Activated naive CD4-positive, alpha-beta T cell treated with Interleukin-2 at 50 U/mL for 16 hours (primary cell): Measurements from ENCODE around the gene TSC1.

Experiments
- DNase-seq: peaks from one replicate; pipeline ENCODE4 v3.0.0-alpha.2; 2020

TSC1 gene

DNA sequence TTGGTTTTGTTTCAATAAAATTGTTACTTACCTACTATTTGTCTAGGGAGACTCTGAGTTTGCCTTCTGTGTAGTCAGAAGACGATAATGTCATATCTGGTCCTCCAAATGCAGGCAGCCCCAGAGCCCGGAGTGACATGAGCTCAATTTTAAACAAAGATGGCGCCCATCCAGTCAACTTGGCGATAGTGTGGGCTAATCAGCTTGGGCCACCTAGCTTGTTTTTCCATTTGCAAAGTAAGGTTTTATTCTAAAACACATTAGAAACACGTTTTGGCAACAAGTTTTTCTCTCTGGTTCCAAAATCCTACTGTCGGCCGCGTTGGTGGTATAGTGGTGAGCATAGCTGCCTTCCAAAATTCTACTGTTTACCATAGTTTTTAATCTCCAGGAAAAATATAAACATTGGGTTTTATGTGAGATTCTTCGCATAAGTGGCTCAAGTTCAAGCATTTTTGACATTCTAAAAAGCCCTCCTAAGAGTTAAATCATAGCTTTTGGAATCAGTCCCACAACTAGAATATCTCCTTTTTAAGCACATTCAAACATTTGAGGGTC lies 13.2 kb downstream of the TSC1 start:
- DNase-seq = no peak

DNA sequence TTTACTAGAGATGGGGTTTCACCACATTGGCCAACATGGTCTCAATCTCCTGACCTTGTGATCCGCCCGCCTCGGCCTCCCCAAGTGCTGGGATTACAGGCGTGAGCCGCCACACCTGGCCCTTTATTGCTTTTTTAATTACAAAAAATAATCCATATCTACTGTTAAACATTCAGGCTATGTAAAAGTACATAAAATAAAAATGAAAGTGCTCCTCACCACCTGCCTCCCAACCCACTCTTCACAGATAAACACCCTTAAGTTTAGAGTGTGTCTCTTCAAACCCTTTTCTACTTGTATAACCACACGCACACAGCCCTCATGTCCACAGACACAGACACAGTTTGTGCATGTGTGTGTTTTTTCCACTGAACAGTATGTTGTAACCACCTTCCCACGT lies 16.7 kb downstream of the TSC1 start:
- no peak for DNase-seq

DNA sequence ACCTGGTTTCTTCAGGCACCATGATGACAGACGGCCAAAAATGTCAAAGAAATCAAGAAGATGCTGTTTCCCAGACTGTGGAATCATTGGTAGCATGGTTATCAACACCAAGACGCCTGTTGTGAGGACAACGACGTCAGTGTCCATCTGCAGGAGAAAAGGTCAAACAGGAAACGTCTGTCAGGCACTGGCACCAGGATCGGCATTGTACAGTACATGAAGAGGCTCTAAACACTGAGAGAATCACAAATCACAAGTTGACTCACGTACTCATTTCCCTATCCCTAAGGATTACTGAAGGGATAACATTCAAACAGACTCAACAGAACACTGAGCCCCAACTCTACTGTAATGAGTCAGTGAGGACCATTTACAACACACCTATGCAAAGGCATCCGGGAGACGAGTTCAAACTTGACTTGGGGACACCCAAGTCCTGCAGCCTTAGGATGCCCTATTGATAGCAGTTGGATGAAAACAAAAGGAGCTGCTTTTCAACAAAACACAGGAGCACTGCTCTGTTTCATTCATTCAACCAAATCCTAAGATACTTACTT lies 21.0 kb downstream of the TSC1 start:
- DNase-seq = no peak

DNA sequence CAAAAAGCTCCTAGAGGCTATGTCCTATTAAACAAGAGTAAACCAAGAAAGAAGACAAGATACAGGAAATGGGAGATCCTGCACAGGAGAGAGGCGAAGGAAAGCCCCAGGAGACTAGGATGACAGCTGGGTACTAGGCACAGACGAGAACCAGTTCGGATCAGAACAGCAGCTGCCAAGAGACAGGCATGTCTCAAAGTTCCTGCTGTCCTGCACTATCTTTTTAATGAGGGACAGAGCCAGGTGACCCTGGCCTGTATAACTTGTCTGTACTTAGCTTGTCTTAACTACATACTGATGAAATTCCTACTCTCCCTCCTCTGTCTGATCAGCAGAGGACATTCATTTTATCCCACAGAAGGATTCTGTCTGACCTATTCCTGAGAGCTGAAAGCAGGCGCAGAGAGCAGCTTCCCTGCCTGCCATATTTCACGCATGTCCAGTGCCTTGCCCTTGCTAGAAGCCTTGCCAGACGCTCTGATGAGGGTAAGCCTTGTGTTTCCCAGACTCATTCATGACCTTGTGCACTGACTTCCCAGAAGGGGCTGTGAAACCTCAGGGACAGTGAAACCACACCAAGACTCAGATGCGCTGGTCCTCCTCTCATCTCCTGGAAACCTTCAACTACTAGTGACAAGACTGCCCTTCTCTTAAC lies 24.7 kb downstream of the TSC1 start:
- DNase-seq = no peak

DNA sequence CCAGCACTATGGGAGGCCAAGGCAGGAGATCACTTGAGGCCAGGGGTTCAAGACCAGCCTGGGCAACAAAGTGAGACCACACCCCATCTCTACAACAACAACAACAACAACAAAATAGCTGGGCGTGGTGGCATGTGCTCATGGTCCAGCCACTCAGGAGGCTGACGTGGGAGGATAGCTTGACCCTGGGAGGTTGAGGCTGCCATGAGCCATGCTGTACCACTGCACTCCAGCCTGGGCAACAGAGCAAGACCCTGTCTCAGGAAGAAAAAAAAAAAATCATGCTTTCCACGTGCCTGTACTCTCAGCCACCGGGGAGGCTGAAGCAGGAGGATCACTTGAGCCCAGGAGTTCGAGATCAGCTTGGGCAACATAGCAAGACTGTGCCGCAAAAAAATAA lies 29.5 kb downstream of the TSC1 start:
- DNase-seq = no peak

DNA sequence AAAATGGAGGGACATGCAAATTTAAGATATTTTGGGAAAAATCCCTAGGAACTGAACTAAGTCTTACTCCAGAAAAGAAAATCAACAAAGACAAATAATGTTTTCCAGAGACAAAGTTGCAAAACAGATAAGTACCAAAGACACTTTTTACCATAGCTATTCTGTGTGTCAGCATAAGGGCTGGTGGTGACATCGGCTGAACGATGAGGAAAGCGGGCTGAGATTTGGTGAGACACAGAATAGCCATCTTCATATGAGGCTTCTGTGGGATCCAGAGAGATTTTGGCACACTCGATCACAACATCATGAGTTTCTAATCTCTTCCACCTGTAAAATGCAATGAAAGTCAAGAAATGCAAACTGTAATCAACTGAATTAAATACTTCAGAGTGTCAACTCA lies 32.3 kb downstream of the TSC1 start:
- DNase-seq = no peak

DNA sequence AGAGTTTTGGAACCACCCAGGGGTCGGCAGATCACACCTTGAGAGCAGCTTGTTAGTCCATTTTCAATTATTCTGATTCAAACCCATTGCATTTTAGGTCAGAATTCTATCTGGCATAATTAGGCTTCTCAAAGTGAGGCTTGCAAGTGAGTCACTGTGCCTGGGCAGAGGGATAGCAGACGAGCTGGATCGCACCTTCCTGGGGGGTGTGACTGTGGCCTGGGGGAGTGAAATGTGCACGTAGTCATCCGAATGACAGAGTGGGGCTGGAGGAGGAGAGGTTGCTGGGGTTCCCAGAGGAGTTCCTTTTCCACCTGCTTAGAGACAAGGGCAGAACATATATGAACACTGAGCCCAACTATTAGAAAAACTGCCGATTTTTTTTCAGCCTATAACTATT lies 34.0 kb downstream of the TSC1 start:
- no peak for DNase-seq

DNA sequence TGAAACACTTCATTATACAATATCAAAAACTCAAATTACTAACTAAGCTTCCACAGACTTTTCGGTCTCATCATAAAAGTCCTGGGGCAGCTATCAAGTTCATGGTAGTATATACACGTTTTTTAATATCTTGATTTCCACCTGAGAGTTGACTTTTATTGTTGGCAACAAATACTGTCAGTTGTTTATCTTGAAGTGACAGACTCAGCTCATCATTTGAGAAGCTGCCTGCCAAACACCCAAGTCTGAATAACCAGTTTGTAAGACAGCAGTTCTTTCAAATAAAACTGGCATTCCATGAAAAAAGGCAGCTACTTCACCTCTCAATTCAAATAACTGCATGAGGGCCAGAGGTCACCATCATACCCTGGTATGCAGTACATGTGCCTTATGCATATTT lies 35.1 kb downstream of the TSC1 start:
- DNase-seq = no peak

DNA sequence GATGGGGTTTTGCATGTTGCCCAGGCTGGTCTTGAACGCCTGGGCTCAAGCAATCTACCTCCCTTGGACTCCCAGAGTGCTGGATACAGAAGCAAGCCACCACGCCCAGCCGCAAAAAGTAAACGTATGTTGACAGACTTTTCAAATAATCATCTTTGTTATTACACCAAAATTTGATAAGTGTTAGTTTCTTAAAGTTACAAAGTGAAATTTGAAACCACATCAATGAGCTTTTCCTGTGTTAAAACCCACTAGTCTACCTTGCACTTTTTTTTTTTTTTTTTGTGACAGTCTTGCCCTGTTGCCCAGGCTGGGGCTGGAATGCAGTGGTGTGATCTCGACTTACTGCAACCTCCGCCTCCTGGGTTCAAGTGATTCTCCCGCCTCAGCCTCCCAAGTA lies 35.8 kb downstream of the TSC1 start:
- peak; percentile 21 for DNase-seq

DNA sequence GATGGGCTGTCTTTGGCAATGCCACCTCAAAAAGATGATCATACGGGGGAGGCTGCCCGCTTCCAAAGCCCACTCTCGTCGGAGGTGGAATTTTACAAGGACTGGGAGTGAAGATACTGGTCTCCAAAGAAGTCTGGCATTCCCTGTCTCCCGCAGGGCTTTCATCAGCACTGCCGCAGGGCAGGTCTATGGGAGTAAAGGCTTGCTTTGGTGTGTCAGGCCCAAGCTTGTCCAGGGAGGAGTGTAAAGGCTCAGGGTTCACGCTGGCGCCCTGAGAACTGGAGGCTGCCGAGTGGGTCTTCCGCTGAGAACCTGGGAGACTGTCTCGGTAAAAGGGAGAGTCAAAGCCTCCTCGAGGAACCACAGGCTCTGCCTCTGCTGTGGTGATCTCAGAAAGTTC lies 38.7 kb downstream of the TSC1 start:
- no peak for DNase-seq

DNA sequence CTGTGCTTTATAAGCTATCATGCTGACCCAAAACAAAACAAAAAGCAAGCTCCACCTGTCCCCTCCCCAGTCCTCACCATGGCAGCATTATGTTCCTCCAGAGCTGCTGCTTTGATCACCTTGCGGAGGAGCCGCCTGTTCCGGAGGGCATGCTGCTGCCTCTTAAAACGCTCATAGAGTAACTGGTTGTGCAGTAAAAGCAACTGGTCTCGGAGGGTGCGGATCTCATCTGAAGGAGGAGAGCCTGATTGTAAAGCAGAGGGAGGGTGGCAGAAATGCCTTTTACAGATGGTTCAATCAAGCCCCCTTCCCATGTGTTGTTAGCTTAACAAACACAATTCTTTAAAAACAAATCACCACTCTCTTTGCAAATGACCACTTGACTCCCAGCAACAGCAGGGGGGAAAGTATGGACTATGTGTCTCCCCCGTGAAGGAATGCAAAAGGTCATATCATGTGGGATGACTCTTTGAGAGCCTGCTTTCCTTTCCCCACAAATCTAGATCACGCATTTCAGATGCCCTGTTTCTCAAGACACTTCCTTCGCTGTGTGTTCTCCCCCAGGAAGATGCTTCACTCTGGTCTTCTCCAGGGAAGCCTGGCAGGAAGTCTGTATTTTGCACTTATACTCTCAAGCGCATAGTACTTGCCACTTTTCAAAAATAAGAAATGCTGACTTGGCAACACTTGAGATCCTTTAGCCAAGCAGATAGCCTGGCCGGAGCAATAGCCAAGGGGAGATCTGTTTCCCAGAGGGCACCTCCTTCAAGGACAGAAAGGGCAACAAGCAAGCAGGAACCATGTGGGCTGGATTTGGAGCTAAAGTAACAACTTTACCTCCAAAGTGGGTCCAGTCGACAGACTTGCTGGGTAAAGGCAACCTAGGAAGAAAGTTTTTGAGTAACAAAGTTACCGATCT lies 40.6 kb downstream of the TSC1 start:
- no peak for DNase-seq

DNA sequence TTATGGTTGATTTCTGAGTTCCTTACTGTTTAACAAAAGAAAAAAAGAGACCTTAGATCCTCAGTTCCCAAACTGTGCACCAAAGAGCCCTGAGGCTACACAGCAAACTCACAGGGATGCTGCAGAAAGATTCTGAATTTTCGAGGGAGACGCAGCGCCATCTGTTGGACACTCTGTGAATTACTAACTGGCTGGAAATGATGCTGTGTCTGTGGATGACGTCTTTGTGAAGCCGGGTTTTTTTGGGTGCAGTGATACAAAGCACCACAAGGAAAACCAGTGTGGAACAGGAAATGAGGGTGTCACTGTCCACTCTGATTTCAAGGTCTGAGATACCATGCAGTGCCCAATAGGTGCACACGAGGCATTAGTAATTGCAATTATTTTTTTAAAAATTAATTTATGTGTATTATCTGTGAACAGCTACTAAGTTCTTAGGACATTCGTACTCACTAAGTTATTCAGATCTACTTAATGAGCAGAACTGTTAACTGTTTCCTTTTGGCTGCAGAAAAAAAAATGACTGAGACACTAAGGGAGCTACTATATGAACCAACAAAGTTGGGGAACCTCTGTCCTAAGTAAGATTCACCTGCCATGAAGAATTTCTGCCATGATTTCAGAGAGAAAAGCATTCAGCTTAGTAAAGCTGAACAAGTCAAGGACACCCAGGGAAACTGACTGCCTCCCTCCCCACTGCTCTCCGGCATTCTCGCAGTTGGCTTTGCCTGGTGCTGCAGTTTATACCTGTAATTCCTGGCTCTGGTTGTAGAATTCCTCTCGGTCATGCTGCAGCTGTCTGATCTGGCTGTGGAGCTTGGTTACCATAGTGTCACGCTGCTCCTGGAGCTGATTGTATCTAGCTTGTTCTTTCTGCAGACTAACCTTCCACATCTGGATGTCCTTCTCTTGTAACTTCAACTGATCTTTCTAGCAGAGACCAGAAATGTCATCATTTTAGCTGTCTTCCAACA lies 42.3 kb downstream of the TSC1 start:
- DNase-seq = peak; percentile 78

DNA sequence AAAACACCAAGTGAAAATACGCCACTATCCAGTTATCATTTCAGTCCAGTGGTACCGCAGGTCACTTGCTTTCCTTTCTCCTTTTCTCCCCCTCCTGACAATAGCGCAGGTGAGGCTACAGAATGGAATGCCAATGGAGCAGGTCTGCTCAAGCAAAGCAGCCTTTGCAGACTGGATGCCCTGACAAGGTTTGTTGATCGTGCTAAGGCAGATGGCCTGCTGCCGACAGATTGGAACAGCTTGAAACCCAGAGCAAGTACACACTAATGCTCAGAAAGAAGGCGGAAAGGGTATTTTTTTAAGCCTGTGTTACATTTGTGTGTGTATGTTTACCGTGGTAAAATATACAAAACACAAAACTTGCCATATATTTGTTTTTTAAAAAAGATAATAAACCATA lies 46.4 kb downstream of the TSC1 start:
- DNase-seq = no peak

DNA sequence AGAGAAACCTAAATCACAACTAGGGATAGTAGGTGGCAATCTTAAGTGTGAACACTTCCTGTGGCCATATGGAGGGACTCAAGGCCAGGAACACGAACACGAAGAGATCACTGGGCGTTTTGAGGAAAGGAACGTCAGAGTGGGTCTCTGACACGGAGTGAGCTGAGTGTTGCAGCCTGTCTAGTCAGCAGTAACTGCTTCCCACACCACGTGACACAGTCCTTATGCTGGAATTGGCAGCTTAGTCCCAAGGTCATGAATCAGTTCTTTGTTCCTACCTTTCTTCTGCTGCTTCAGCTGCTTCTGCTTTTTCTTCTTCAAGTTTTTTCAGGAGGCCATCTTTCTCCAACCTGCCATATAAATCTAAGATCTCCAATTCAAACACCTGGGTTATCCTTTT lies 47.5 kb downstream of the TSC1 start:
- DNase-seq = no peak

DNA sequence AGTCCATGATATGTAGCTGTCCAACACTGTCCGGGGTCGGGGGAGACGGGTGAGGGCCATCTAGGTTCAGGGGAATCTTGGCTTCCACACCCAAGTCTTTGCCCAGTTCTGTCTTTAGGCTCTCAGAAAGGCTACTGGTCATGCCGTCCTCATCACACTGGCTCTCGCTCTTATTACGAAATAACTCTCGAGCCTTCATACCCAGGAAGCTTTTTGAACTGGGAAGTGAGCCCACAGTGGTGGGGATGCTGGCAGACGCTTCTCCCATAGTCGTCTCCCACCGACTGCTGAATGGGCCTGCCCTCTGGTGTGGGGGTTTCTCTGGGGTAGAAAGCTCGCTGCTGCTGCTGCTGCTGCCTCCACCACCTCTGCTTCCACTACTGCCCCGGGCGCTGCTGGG lies 48.2 kb downstream of the TSC1 start:
- no peak for DNase-seq

DNA sequence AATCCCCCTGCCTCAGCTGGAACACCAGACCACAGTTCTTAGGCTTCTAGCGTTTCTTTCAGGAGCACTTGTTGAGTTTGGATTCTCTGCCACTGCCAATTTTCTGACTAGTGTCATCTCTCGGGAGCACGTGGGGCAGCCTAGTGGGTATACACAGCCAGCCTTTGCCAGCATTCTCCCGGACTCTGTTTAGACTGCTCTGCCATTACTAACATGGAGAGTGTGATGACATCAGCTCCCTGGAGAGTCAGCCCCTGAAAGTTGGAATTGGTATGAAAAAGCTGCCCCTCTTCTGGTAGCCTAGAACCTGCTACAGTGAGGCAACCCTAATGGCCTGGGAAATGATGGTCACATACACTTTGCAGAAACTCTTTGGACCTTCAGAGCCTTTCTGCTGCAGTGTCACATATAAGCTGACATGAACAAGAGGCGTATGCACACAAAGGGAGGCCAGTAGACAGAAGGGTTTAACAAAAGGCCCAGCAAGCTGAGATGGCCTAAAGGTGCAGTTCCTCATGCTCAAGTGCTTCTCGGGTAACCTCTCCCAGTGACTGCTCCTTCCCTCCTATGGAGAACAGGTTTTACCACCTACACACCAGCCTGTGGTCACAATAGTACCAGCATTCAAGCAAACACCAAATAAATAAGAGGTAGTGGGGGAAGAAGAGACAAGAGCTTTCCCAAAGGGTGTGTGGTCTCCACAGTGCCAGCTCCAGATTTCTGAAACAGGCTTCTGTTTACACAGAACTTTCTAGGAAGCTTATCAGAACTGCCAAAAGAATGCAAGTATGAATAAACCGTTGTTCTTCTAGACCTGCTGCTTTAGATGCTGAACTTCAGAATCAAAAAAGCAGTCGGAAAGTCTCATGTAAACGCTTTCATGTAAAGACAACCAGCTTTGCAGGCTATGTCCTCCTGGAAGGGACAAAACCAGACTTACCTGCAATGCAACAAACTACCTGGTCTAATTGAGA lies 49.3 kb downstream of the TSC1 start:
- DNase-seq = no peak

DNA sequence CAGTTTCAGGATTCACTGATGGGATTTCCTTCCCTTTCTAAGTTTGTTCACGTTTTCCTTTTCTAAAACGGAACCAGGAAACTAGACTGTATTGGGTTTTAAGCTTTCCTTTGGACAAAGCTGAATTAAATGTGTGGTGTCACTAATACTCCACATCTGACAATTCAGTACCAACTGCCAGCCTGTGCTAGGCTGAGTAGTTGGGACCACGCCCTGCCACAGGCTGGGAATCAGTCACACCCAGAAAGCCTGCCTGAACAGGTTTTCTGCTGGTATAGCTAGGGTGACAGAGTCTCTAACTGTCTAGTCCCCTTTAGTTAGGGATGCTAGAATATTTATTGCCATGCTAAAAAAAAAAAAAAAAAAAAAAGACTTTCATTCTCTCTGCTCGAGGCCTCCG lies 50.1 kb downstream of the TSC1 start:
- DNase-seq = no peak

DNA sequence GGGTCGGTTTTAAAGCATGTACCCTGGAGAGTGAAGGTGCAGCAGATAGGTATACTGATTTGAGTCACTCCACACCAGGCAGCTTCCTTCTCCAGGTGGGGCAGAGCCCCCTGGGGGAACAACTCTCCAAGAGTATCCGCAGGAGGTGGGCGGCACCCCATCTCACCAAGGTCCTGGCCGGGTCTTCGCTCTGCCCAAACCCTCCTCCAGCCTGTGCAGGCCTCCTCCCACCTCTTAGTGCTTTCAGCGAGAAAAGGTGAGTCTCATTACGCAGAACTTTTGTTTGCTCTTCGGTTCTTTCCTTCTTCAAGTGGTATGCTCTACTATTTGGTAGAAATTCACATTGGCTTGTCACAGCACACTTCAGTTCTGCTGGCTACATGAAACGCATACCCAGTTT lies 52.0 kb downstream of the TSC1 start:
- no peak for DNase-seq

DNA sequence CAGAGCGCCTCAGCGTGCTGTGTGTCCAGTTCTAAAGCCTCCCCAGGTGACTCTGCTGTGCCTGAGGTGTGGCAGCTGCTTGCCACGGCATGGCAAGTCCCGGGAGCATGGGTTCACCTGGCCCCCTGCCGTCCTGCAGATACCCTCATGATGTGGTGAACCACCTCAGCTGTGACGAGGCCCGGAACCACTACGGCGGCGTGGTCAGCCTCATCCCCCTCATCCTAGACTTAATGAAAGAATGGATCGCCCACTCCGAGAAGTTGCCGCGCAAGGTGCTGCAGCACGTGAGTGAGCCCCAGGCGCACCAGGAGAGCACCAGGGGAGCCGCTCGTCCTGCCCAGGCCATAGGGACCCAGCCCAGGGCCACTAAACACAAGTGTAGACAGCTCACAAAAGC lies 56.3 kb downstream of the TSC1 start:
- no peak for DNase-seq

DNA sequence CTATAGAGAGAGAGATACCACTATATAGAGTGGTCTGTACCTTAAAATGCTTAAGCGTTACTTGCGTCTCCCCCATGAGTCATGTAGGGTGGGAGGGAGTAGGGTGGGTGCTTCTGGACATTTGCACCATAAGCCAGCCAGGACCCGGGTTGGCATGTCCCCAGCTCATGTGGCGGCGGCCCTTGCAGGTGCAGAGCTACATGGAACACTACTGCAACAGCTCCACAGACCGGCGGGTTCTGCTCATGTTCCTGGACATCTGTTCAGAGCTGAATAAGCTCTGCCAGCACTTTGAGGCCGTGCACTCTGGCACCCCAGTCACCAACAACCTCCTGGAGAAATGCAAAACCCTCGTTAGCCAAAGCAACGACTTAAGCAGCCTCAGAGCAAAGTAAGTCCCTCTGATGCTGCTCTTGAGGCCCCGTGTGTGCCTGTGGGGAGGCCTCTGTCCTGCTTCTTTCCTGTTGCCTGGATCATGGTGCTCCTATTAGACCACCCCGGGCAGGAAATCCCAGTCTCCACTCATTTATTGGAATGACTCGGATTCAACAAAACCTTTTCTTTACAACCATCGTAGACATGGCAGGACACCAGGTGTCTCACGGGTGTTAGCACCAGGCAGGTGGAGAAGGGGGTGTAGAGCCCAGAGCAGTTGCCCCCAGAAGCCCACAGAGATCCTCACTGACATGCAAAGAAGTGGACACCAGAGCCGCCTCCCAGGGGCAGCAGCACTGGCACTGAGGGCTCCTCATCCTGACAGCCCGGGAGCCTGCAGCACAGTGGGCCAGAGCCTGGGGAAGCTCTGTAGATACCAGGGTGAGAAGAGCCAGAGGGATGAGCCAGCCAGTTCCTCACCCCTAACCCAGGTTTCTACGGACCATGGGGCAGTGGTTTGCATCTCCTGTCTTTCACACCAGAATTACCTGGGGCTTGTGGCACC lies 57.0 kb downstream of the TSC1 start:
- no peak for DNase-seq
